Measurements from ENCODE around the gene GDPD5.

GDPD5 gene

DNA sequence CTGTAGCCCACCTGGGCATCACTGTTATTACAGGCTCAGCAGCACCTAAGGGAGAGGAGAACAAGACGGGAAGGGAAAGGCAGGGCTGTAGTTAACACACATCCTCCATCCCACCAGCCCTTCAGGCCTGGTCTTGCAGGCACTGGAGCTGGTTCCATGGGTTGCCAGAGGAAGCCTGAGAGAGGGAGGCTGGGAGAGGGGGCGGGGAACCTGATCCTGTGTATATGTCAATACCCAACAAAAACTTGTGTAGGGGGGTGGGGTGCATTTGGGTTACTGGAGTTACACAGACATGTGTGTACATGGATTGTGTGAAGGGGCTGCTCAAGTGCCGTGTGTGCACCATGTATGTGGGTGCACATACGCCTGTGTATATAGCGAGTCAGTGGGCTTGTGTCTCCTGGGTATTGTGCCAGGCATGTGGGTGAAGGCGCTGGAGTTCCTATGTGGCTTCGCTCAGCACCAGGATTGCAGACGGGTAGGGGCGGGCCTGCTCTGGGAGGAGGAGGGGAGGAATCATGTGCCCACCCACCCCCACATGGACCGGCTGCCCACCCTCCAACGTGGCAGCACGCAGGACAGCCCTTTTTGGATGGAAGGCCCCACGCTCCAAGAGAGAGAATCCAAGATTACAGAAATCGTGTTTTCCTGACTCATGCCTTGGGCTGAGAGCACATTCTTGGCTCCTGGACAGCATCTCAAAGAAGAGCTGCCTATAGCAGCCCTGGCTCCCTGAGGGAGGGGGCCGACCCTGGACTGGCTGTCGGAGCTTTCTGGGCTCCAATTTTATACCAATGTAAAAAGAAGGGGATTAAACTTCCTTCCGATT lies 32.1 kb upstream of the GDPD5 start:
- DNase-seq: no peak

DNA sequence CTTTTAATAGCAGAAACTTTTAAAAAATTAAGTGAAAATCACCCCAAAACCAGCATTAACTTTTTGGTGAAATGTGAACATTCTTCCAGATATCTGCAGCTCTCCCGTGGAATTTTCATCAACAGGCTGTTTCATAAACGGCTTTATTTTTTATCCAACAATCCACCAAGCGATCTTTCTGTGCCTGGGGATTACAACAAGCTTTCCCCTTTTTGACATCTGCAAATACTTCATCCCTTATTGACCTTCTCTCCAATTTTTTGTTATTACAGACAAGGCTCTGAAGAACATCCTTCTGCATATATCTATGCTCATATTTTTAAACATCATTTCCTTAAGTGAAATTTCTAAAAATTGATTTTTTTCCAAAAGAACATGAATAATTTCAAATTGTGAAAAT lies 30.5 kb upstream of the GDPD5 start:
- no peak for DNase-seq

DNA sequence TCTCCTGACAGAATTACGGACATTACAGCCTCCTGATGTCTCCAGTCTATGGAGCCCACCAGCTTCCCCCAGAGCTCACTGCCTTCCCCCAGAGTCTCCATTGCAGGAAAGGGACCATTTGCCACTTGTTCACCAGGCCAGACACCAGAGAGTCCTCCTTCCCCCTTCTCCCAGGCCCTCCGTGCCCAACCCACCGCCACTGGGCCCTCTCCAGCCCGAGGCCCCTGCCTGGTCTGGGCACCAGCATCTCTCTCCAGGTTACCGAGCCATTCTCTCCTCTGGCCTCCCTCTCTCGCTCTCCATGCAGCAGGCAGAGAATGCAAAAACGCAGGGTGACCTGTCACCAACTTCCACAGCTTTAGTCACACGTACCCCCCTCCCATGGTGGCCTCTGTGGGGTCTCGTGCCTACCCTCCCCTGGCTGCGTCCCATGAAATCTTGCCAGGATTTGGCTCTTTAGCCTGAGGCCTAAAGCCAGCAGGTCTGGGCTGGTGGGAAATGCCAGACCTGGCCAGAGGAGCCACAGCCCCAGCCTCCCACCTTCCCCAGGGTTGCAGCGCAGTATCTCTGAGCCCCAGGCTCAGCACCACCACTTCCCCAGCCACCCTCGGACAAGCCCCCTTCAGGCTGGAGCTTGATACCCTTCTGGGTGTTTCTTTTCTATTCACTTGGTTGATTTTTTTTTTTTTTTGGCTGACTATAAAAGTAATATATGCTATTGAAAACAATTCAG lies 29.5 kb upstream of the GDPD5 start:
- DNase-seq: no peak

DNA sequence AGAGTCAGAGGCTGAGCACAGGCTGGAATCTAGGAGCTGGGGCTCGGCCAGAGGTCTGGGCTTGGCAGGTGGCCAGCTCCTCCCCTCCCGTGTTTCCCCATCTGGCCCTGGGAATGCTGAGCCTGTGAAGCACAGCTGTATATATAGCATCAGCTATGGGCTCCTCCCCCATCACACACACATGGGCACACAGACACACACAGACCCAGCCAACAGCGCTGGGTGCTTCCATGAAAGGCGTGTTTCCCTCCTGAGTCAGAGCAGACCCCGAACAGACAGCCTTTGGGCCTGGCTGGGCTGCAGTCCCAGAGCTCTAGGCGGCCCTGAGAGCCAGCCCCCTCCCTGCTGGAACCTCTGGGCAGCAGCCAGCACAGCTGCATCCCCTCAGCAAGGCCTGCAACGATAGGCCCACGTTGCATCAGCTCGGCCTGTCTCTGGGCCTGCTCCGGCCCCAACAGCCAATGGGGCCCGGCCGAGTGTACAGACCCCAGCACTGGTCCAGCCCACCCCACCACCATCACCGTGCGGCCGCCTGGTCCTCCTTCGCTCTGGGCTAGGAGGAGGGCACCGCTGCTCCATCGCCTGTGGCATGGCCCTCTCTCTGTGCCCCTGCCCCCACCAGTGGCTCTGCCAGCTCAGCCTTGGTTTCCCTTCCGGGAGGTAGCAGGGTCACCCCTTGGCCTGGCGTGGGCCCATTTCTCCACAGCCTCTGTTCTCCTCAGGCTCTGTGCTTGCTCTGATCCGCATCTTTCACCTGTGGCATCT lies 28.7 kb upstream of the GDPD5 start:
- DNase-seq: peak; percentile 42

DNA sequence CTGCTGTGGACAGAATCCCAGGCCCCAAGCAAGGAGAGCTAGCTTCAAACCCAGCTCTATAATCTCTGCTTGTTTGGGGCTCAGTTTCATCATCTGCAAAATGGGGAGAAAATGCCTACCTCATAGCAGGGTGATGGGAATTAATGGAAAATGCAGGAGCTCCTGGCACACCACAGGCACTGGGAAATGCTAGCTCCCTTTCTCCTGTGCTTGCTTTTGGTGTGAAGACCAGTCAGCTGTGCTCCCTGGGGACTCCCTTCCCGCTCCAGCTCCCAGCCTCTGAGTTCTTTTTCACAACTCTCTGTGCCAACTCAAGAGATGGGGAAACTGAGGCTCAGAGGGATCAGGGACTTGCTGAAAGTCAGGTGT lies 28.1 kb upstream of the GDPD5 start:
- DNase-seq: no peak

DNA sequence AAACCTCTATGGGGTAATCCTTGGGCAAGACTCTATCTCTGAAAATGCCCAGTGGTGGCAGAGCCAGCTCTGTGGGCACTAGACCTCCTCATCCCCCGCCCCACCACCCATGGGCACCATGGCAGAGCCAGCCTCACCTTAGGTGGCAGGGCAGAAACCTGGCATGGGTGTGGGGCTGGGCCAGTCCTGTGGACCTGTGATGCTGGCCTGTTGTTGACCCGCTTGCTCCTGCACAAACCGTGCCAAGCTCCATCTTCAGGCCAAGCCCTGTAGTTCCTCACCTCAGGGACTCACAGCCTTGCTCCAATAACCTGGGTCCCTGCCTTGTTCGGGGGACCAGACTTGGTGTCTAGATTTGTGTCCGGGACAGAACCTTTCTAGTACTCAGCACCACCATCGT lies 27.4 kb upstream of the GDPD5 start:
- no peak for DNase-seq

DNA sequence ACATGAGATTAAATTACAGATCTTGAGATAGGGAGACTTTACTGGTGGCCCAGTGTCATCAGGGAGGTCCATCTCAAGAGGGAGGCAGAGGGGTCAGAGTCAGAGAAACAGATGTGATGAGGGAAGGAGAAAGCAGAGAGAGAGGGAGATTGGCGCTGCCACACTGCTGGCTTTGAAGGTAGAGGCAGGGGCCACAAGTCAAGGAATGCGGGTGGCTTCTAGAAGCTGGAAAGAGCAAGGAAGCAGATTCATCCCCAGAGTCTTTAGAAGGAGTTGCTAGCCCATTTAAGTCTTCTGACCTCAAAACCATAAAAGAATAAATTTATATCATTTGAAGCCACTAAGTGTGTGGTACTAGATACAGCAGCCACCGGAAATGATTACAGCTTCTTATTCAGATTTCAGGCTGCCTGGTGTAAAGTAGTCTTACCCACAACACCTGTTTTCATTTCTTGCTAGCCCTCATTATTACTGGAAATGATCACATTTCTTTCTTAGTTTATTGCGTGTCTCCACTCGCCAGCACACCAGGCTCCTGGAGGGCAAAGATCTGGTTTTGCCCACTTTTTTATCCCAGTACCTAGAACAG lies 23.7 kb upstream of the GDPD5 start:
- DNase-seq: no peak

DNA sequence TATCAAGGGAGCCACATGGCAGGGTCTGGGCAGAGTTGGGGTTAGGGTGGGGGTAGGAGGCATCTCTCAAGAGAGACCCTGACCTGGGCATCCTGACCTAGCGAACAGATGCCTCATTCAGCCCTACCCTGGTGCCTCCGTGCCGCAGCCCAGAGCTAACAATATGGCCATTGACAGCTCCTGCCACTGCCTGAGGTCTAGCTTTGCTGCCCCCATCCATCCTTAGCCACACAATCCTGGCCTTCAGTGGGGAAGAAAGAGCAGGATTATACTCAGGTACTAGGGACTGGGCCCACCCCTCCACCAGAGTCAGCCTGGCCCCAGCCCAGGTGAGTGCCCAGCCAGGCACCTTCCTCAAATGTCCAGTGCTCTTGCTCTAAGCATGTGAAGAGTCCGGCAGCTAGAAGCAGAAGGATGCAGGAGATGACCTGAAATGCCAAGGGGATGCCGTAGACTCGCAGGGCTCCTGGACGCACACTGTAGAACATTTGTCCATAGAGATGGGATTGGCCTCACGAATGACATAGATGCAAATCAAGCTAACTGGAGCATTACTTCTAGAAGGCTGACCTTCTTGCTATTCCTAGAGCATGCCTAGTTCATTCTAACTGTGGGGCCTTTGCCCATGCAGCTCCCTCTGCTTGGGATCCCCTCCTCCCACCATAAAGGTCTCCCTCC lies 23.0 kb upstream of the GDPD5 start:
- no peak for DNase-seq

DNA sequence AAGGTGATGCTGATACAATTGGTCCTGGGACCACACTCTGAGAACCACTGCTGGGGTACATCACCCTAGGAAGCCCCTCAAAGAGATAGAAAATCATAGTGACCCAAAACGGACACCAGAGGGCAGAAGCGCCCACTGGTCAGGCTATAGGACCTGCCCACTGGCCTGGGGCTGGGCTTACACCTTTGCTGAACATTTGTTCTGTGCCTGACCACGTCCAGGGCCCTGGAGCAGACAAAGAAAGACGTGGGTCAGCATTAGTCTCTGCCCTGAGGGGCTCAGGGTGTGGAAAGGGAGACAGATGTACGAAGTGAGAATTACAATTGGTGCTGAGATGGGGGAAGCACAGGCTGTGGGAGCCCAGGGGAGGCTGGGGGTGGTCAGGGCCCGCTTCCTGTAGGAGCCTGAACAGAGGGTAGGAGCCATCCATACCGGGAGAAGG lies 21.9 kb upstream of the GDPD5 start:
- DNase-seq: peak; percentile 46

DNA sequence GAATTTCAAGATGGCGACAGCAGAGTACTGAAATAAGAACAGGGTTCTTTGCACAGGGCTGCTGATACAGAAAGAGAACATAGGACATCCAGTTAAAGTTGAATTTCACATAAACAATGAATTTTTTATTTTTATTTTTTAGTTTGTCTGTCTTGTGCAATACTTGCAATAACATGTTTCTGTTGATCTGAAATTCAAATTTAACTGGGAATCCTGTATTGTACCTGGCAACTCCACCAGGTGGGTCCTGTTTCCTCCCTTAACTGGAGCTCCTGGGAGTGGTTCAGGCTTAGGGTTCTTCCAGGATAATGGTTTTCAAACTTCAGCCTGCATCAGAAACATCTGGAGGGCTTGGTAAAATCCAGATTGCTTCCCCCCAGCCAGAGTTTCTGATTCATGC lies 21.4 kb upstream of the GDPD5 start:
- DNase-seq: no peak

DNA sequence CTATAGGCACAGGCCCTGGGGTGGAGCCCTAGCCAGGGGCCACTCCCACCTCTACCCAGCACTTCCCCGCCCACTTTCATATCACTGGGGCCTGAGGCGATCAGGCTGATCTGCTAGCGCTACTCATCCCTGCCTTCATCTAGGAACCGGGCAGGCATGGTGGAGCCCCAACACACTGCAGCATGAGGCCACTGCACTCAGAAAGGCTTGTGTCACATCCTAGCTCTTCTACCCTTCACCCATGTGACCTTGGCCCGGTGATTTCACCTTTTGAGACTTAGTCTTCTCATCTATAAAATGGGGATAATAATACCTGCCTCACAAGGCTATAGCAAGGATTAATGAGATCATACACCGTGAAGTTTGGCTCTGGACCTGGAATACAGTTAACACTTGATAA lies 18.1 kb upstream of the GDPD5 start:
- no peak for DNase-seq

DNA sequence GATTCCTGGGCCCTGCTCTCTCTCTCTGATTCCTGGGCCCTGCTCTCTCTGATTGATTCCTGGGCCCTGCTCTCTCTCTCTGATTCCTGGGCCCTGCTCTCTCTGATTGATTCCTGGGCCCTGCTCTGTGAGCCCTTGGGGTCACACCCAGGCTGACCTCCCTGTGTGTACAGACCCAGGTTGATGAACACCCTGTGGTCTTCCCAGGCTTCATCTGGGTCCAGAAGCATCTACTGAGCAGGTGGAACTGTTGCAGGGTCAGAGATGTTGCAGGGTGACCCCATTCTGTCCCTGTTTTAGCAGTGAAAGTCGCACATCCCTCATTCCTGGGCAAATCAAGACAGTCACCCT lies 16.3 kb upstream of the GDPD5 start:
- no peak for DNase-seq

DNA sequence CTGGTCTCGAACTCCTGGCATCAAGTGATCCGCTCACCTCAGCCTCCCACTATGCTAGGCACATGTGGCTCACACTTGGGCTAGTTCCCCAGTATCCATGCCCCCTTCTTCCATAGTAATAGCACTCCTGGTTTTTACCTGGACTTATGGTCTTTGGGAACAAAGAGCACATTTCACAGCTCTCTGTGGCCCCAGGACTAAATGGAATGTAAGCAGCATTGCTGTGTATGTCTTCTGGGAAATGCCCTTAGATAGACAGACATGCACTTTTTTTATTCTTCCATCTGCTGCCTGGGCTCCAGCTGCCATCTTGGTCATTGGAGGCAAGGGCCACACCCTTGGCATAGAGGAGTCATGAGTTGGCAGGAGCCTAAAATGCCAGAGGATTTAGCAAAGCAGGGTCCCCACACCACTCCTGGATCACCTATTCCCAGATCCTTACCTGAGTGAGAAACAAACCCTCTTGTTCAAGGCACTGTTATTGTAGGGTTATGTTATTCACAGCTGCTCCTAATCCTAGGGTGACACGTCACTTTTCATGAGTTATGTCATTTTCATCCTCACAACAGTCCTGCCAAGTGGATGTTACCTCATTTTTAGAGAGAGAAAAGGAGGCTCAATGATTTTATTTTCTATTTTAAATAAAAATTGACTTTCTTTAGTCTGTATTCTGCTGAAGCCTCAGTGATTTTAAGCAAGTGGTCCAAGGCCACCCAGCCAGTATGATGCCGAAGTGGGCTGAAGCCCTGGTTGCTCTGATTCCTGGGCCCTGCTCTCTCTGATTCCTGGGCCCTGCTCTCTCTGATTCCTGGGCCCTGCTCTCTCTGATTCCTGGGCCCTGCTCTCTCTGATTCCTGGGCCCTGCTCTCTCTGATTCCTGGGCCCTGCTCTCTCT lies 15.7 kb upstream of the GDPD5 start:
- DNase-seq: no peak

DNA sequence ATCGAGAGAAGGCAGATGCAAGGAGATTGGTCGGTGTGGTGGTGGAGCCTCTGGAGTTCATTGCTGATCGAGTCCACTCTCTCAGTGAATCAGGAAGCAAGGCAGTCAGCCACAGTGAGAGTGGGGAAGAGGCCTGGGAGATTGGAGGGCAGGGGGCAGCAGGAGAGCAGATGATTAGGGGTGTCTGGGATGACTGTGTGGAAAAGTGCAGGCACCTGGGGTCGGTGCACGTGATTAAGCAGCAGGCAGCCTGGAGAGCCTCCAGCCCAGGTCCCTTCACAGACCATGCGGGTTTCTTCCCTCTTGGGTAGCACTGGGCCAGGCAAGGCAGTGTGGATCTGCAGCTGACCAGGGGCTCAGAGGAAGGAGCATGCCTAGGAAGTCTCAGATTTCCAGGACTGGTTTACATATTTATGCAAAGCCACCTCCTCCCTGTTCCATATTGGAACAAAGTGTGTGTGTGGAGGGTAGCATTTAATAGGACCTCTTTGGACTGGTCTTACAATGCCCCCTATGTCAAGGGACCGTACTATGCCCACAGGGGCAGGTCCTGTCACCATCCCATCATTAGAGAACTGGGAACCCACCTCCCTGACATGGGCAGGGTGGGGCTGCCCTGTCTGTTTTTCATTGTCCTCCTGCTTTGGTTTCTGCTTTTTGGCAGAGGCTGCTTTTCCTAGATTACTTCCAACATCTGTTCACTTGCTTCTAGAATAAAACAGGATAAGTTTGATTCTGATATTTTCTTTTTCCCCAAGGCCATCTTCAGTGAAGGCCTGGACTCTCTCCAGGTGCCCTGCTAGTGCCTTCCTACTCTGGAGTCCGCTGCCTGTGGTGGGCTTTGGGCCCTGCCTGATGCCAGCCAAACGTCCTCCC lies 14.0 kb upstream of the GDPD5 start:
- no peak for DNase-seq

DNA sequence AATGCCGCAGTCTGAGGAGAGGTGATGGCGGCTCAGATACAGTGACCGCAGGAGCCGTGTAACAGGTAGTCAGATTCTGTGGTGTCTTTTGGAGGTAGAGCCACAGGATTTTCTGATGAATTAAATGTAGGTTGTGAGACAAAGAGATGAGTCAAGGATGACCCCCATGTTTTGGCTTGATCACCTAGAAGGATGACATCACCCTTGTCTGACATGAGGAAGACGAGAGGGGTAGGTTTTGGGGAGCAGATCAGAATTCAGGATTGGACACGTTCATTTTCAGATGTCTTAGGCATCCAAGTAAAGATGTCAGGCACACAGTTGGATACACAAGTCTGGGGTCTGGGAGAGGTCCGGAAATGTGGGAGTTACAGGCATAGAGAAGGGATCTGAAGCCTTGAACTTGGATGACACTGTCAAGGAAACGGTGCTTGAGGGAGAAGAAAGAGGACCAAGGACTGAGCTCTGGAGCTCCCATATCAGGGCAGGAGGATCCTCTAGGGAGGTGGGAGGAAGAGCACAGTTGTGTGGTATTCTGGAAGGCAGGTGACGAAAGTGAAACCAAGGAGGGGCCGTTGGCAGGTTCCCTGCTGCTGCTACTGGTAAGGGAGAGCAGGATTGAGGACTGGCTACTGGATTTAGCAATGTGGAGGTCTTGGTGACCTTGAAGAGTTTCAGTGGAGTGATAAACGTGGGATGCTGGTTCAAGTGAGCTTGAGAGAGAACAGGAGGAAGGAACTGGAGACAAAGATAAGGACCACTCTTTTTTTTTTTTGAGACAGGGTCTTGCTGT lies 12.6 kb upstream of the GDPD5 start:
- no peak for DNase-seq

DNA sequence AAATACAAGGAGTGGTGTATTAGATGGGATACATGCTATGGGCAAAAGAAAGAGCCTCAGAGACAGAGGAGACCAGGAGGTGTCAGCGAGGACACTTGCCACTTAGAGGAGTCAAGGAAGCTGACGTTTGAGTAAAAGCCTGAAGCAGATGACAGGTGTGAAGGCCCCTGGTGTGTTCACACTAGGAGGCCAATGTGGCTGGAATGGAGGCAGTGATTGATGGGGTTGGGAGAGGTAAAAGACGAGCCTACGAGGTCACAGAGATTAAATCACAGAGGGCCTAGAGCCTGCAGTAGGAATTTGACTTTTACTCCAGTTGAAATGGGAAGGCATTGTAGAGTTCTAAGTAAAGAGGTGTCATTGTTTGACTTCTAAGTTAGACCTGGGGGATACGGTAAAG lies 12.0 kb upstream of the GDPD5 start:
- no peak for DNase-seq

DNA sequence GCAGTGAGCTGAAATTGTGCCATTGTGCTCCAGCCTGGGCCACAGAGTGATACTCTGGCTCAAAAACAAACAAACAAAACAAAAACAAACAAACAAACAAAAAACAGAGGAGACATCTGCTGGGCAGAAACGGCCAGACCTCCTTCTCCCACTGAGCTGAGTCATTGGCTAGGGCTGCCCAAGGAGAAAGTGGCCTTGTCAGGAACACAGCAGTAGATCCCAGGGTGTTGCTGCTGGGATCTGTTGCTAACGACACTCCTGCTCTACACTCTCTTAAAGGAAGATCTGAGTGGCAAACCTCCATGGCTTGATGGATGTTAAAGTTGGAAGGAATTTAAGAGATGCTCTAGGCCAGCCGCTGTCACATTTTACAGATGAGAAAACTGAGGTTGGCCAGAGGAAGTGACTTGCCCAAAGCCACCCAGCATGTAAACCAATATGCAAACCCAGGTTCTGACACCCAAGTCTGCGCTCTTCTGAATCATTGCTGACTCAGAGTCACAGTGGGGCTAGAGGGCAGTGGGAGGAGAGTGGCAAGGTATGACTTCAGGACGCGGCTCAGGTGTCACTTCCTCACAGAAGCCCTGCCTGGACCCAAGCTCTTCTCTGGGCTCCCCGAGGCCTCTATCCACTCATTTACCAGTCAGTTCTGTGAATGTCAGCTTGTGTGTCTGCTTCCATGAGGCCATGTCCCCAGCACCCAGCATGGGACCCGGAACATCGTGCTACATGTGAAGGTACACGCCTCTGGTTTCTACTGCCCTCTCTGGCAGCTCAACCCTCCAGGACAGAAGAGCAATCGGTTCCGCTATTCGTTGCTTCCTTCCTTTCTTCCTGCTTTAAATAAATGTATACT lies 11.3 kb upstream of the GDPD5 start:
- DNase-seq: no peak

DNA sequence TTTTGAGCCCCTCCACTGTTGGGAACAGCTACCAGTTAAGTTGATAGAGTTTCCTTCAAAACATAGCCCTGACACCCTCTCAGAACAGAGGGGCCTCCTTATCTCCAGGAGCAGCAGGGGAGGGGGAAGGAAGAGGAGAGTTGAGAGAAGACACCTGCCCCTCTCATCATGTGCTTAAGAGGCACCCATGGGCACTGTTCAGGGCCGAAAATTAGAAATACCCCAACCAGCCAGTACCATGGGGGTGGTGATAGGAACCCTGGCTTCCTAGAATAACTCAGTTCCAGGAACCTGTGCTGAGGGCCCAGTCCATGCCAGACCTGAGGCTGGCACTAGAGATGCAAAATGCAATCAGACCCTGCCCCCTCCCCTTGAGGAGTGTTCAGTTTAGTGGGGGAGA lies 9.3 kb upstream of the GDPD5 start:
- DNase-seq: no peak
